ENCODE data around the gene MORN4. TPM values are rescaled to one million over a fixed set of nuclear protein-coding genes. Genes with fewer than 3 reads are reported as not detected.

MORN4 gene
- total RNA-seq, 1 donor from 2014 or later: 11.3 TPM

GRCh38 chr10:97593421-97593820 is 39.9 kb downstream of the MORN4 start:
- H3K9me3 Mint-ChIP-seq (ENCODE audit: low read depth): no peaks in the 10 kb centered on the region
- H3K4me1 Mint-ChIP-seq (ENCODE audit: low read depth): peaks cover 49% of the 10 kb centered on the region
- TF ChIP-seq, protein P1, sequence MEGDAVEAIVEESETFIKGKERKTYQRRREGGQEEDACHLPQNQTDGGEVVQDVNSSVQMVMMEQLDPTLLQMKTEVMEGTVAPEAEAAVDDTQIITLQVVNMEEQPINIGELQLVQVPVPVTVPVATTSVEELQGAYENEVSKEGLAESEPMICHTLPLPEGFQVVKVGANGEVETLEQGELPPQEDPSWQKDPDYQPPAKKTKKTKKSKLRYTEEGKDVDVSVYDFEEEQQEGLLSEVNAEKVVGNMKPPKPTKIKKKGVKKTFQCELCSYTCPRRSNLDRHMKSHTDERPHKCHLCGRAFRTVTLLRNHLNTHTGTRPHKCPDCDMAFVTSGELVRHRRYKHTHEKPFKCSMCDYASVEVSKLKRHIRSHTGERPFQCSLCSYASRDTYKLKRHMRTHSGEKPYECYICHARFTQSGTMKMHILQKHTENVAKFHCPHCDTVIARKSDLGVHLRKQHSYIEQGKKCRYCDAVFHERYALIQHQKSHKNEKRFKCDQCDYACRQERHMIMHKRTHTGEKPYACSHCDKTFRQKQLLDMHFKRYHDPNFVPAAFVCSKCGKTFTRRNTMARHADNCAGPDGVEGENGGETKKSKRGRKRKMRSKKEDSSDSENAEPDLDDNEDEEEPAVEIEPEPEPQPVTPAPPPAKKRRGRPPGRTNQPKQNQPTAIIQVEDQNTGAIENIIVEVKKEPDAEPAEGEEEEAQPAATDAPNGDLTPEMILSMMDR (IDR thresholded peaks at IDR 0.05): no peak
- H3K4me3 Mint-ChIP-seq (ENCODE audit: unreplicated experiment): no peak overlapping the region
- DNase-seq (ENCODE audit: low spot score): no peak
- no peaks in the 10 kb centered on the region for H3K36me3 Mint-ChIP-seq (ENCODE audit: low read depth)
- H3K27me3 Mint-ChIP-seq (ENCODE audit: low read depth): no peaks in the 10 kb centered on the region
- peak overlapping the region; percentile 86 for H3K27ac Mint-ChIP-seq (ENCODE audit: unreplicated experiment)

DNA sequence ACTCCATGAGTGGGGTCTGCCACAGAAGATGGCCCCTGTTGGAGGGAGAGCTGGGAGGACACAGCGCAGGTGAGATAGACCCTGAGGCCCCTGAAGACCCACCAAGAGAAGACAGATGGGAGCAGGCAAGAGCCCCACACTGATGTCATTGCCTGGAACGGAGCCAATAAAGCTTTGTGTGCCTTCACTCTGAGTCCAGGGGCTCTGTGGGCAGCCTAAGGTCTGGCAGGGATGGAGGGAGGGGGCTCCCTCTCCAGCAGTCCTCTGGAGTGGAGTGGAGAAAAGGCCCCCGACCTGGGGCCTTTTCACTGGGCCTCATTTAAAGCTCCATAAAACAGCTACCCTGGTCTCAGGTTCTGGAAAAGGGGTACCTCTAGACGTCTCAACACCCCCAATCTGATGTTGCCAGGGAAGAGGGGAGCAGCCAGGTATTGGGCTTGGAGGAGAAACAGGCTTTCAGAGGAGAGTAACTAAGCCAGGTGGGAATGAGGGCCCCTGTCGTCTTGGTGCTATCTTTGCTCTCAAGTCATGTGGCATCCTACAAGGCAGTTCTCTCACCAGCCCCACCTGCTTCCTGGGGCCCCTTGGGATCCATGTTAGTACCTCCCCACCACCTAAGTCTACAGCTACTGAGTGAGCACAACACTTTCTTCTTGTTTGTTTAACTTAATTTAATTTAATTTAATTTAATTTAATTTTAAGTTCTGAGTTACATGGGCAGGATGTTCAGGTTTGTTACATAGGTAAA is 42.4 kb downstream of the MORN4 start:
- H3K27ac Mint-ChIP-seq (ENCODE audit: unreplicated experiment): no peak overlapping the region
- H3K4me1 Mint-ChIP-seq (ENCODE audit: low read depth): peaks cover 26% of the 10 kb centered on the region
- no peaks in the 10 kb centered on the region for H3K27me3 Mint-ChIP-seq (ENCODE audit: low read depth)
- no peak for DNase-seq (ENCODE audit: low spot score)
- TF ChIP-seq, protein P1 (IDR thresholded peaks at IDR 0.05): no peak
- no peaks in the 10 kb centered on the region for H3K36me3 Mint-ChIP-seq (ENCODE audit: low read depth)
- no peaks in the 10 kb centered on the region for H3K9me3 Mint-ChIP-seq (ENCODE audit: low read depth)
- H3K4me3 Mint-ChIP-seq (ENCODE audit: unreplicated experiment): no peak overlapping the region

- Mint-ChIP-seq H3K4me3 (ENCODE audit: unreplicated experiment) (no peak overlapping the region), H3K27me3 (ENCODE audit: low read depth) (no peaks in the 10 kb centered on the region), H3K9me3 (ENCODE audit: low read depth) (no peaks in the 10 kb centered on the region), H3K4me1 (ENCODE audit: low read depth) (peaks cover 22% of the 10 kb centered on the region), H3K27ac (ENCODE audit: unreplicated experiment) (no peak overlapping the region), H3K36me3 (ENCODE audit: low read depth) (no peaks in the 10 kb centered on the region)
- TF ChIP-seq, protein P1 (IDR thresholded peaks at IDR 0.05): no peak
- DNase-seq (ENCODE audit: low spot score): no peak
Observed at GRCh38 chr10:97590082-97590747, 43.1 kb downstream of the MORN4 start.

DNA sequence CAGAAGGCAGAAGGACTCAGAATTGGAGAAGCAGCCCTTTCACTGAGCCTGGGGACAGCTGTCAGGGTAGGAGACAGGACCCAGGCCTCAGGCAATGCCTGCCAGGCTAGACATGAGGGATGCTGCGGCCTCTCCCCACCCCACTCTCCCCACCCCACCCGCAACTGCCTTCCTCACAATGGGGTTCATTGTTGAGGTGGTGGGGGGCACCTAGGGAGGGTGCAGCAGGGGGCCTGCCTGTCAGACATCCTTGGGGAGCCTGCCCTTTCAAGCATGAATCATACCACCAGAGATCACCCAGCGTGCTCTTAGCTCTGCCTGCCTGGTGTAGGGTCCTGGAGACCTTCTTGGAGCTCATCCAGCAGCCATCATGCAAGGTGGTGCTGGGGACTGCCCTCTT is 43.8 kb downstream of the MORN4 start, which contains the start of gene C10orf62:
Gene C10orf62 (plus strand): TSS at position 243 of the 400 bp plus-strand sequence. CDS start 177 bp downstream, outside the sequence.
- no peaks in the 10 kb centered on the region for H3K9me3 Mint-ChIP-seq (ENCODE audit: low read depth)
- no peaks in the 10 kb centered on the region for H3K27me3 Mint-ChIP-seq (ENCODE audit: low read depth)
- TF ChIP-seq, protein P1 (IDR thresholded peaks at IDR 0.05): no peak
- DNase-seq (ENCODE audit: low spot score): no peak
- H3K4me3 Mint-ChIP-seq (ENCODE audit: unreplicated experiment): no peak within 1 kb of the TSS
- no peak within 1 kb of the TSS for H3K27ac Mint-ChIP-seq (ENCODE audit: unreplicated experiment)
- H3K4me1 Mint-ChIP-seq (ENCODE audit: low read depth): peaks cover 15% of the 10 kb centered on the region
- H3K36me3 Mint-ChIP-seq (ENCODE audit: low read depth): no peaks in the 10 kb centered on the region

DNA sequence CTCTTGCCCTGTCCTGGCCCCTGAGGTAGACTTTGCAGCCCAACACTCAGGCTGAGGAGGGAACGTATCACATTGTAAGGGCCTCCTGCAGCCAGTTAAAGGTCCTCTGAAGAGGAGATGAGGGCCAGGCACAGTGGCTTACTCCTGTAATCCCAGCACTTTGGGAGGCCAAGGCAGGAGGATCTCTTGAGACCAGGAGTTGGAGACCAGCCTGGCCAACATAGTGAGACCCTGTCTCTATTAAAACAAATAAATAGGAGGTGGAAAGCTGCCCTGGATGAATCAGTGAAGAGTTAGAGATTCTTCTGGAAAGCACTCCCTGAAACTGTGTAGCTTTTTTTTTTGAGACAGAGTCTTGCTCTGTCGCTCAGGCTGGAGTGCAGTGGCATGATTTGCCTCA is 46.1 kb downstream of the MORN4 start:
- no peaks in the 10 kb centered on the region for H3K9me3 Mint-ChIP-seq (ENCODE audit: low read depth)
- peak; percentile 10 for DNase-seq (ENCODE audit: low spot score)
- H3K27me3 Mint-ChIP-seq (ENCODE audit: low read depth): no peaks in the 10 kb centered on the region

More for the DNA sequence above, 46.1 kb downstream of the MORN4 start:
- Mint-ChIP-seq H3K27ac (ENCODE audit: unreplicated experiment) (no peak overlapping the region), H3K4me3 (ENCODE audit: unreplicated experiment) (no peak overlapping the region), H3K36me3 (ENCODE audit: low read depth) (no peaks in the 10 kb centered on the region), H3K4me1 (ENCODE audit: low read depth) (peaks cover 6% of the 10 kb centered on the region)
- TF ChIP-seq, protein P1 (IDR thresholded peaks at IDR 0.05): no peak
